Spleen (tissue), 11 donors: ENCODE results near the gene HEXD. TPM values are rescaled to one million over a fixed set of nuclear protein-coding genes. Genes with fewer than 3 reads are reported as not detected.

Experiments
- DNase-seq: peaks from one replicate; pipeline ENCODE4 v3.0.0-alpha.2; 2020
- H3K27ac ChIP-seq, 8 donors: fragments of 200-600 bp; sonication (generic) in 7 of 8; 1 replicate in 4 of 8; 2 replicates in 4 of 8; pipeline versions ENCODE4 v1.5.0 to v1.8.0; 2016 to 2021; ENCODE audit warnings: inconsistent platforms in 4 of 8, mild to moderate bottlenecking in 4 of 8, moderate library complexity in 1 of 8
- H3K27me3 ChIP-seq, 7 donors: fragments of 200-600 bp; sonication (generic) in 6 of 7; replicated peaks in 1 of 7; 1 replicate in 4 of 7; 2 replicates in 3 of 7; pipeline versions ENCODE4 v1.5.0 to v1.8.0; 2016 to 2021; ENCODE audit warnings: inconsistent platforms in 3 of 7, mild to moderate bottlenecking in 1 of 7
- H3K36me3 ChIP-seq, 6 donors: fragments of 200-600 bp; sonication (generic) in 5 of 6; 1 replicate in 4 of 6; 2 replicates in 2 of 6; pipeline versions ENCODE4 v1.5.0 to v1.8.0; 2016 to 2021; ENCODE audit warnings: inconsistent platforms in 2 of 6
- H3K4me1 ChIP-seq, 6 donors: fragments of 200-600 bp; sonication (generic) in 5 of 6; 1 replicate in 3 of 6; 2 replicates in 3 of 6; pipeline versions ENCODE4 v1.5.0 to v1.8.0; 2016 to 2021; ENCODE audit warnings: inconsistent platforms in 3 of 6
- H3K4me3 ChIP-seq, 8 donors: fragments of 200-600 bp; sonication (generic) in 7 of 8; 1 replicate in 4 of 8; 2 replicates in 4 of 8; pipeline versions ENCODE4 v1.5.0 to v1.8.0; 2016 to 2021; ENCODE audit warnings: inconsistent platforms in 4 of 8, mild to moderate bottlenecking in 4 of 8, moderate library complexity in 2 of 8
- H3K9me3 ChIP-seq, 8 donors: fragments of 200-600 bp; sonication (generic) in 7 of 8; 1 replicate in 4 of 8; 2 replicates in 4 of 8; pipeline versions ENCODE4 v1.5.0 to v1.8.0; 2016 to 2021; ENCODE audit warnings: inconsistent platforms in 4 of 8
- POLR2A ChIP-seq, 3 donors: fragments of 450-650 bp; IDR thresholded peaks; one replicate each; pipeline ENCODE4 v1.5.1; 2017; ENCODE audit warnings: antibody characterized with exemption in 3 of 3, mild to moderate bottlenecking in 1 of 3
- POLR2AphosphoS5 ChIP-seq, 3 donors: sonication (generic); formaldehyde crosslinking; IDR thresholded peaks; one replicate each; pipeline ENCODE4 v1.5.1; 2017; ENCODE audit warnings: antibody characterized with exemption in 3 of 3
- WGBS, 5 donors: extraction: QIAGEN DNeasy Blood & Tissue Kit in 3 of 5; methylation state at CpG; one replicate each; pipeline versions ENCODE4 v1.1.5 to v1.1.7; 2013 to 2018; 5-methylcytosine and 5-hydroxymethylcytosine counted together
- intact Hi-C: fragments of 100-400 bp; cut with DNase I; formaldehyde crosslinking; loops from one replicate; pipeline ENCODE4 v1.15.0; 2023; ENCODE audit warnings: low total_unique reads
- polyA plus RNA-seq, 3 donors: library from polyadenylated mRNA; stranded (reverse); fragments of 200-250 nt; gene quantifications; one replicate each; pipeline ENCODE4 v1.2.1, GENCODE V29; 2013
- total RNA-seq, 7 donors: library from RNA; depleted of rRNA in 3 of 7; stranded (reverse); fragments of >200 nt in 3 of 7; fragmentation: NEBNext Ultra II Directional in 4 of 7; extraction: Animal tissue kit (Norgen Biotek cat#: 25700) in 4 of 7; gene quantifications; one replicate each; pipeline versions ENCODE4 v1.1.0 to v1.2.1, GENCODE V29; 2016 to 2021
- TF ChIP-seq, protein P1 (sequence below), 11 experiments: fragments of 200-600 bp in 7 of 11; fragments of 450-650 bp in 4 of 11; sonication (generic) in 4 of 11; IDR thresholded peaks in 8 of 11; conservative IDR thresholded peaks in 3 of 11; 1 replicate in 7 of 11; 2 replicates in 4 of 11; pipeline versions ENCODE4 v1.4.0 to v1.8.0; 2016 to 2021; ENCODE audit warnings: antibody characterized with exemption in 11 of 11, inconsistent platforms in 4 of 11, mild to moderate bottlenecking in 1 of 11
- donor health status: healthy with polysubstance abuse.
- donor health status: DM: no; HTN: no; CAD: no; lungs with moderate emphysema.
- donor health status: DM: no; HTN: no; CAD: no.
- donor health status: Bipolar disorder and iron deficiency.
- donor health status: healthy.
- donor health status: DM: no; HTN: no; CAD: no.
- donor health status: DM: yes; HTN: yes; CAD: no.

Gene HEXD
- total and polyA plus RNA-seq, 10 donors: 62.3 to 272 (median 74.7) TPM

DNA sequence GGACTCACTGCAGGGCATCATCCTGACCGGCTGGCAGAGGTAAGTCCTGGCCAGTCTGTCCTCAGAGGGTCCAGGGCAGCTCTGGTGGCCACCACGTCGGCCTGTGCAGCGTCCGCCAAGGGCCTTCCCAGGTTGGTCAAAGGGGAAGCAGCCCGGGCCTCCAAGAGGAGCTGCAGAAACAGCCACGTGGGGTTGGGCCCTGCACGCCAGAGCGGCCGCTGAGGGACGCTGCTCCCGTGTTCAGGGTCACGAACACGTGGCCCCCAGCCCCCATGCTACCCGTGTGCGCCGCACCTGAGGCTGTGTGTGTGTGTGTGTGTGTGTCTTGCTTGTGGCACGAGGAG is 19.1 kb downstream of the HEXD start:
- intact Hi-C loops: no loop called here
- DNase-seq: no peak
- H3K9me3 ChIP-seq: no peaks in the 10 kb centered on the region
- TF ChIP-seq POLR2AphosphoS5 (IDR thresholded peaks at IDR 0.05): peak; percentile 22 to 72 (median 32)
- no peak for TF ChIP-seq POLR2A (IDR thresholded peaks at IDR 0.05)
- peaks cover 0 to 81% (median 27%) of the 10 kb centered on the region in 6 donors for H3K36me3 ChIP-seq
- H3K27me3 ChIP-seq: no peaks in the 10 kb centered on the region
- no peak overlapping the region for H3K27ac ChIP-seq
- peaks cover 5 to 77% (median 44%) of the 10 kb centered on the region in 6 donors for H3K4me1 ChIP-seq
- no peak overlapping the region for H3K4me3 ChIP-seq
- WGBS, 5 donors: 88 to 97% (median 89%) methylated on average over 13 to 18 of the region's 18 CpGs

DNA sequence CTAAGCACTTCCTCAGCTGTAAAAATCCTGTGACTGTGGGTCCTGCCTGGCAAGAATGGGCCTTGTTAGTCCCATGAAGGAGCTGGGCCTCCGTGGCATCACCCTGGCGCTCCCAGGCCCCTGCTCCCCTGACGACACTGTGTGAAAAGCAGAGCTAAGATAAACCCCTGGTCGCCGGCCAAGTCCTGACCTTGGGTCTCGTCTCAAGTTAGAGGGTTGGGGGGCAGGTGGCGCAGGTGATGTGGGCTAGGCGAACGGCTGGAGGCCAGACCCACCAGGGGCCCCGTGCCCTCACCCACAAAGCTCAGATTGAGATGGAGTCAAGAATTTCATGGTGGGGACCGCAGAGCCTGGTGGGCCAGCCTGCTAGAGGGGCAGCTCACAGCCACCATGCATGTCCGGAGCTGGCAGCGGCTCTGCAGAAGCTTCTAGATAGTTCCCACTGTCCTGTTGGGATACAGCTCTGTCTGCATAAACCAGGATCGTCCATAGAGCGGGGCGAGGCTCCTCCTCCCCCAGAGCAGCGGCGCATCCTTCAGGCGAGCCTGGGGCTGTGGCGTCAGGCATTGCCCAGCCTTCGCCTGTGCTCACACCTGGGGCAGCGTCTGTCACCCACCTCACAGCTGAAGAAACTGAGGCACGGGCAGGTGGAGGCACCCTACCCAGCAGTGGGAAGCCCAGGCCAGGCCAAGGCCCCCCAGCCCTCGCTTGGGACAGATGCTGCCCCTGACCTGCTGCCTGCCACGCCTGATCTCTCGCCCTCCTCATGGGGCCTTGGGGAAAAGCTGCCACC is 20.4 kb downstream of the HEXD start:
- no peaks in the 10 kb centered on the region for H3K27me3 ChIP-seq
- 76 to 95% (median 87%) methylated on average over 10 to 26 of the region's 26 CpGs for WGBS, 5 donors
- TF ChIP-seq POLR2AphosphoS5 (IDR thresholded peaks at IDR 0.05) (peak; percentile 17 to 78 (median 26)), POLR2A (IDR thresholded peaks at IDR 0.05) (no peak)
- H3K4me3 ChIP-seq: no peak overlapping the region
- peaks cover 5 to 85% (median 56%) of the 10 kb centered on the region in 6 donors for H3K4me1 ChIP-seq
- H3K36me3 ChIP-seq: peaks cover 0 to 87% (median 40%) of the 10 kb centered on the region in 6 donors
- H3K27ac ChIP-seq: peak overlapping the region in 1 of 8 donors; percentile 82
- H3K9me3 ChIP-seq: no peaks in the 10 kb centered on the region
- intact Hi-C loops: no loop called here
- peak; percentile 75 for DNase-seq

DNA sequence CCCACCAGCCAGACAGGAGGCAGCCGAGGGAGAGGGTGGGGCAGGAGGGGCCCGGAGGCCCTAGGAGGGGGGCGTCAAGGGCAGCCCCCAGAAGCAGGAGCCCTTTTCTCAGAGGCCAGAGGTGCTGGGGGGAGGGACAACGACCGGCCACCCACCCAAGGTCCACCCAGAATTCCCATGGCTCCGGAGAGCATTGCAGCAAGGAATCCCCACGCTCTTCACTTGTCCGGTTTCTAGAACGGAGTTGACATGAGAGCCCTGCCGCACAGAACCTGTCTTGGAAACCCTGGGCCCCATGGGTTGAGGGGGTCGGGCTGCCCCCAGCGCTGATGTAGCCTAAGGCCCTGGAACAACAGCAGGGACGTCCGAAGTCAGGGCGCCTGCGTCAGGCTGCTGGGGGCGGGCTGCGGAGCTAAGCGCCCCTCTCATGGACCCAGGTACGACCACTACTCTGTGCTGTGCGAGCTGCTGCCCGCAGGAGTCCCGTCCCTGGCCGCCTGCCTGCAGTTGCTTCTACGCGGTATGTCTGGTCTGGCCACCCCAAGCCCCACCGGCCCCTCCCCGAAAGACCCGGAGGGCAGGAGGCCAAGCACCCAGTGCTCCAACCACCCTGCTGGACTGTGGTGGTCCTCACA is 21.2 kb downstream of the HEXD start:
- Histone ChIP-seq H3K36me3 (peaks cover 0 to 87% (median 47%) of the 10 kb centered on the region in 6 donors), H3K4me1 (peaks cover 7 to 85% (median 56%) of the 10 kb centered on the region in 6 donors), H3K4me3 (no peak overlapping the region), H3K27me3 (no peaks in the 10 kb centered on the region), H3K27ac (peak overlapping the region in 3 of 8 donors; percentile 4 to 82 (median 74)), H3K9me3 (no peaks in the 10 kb centered on the region)
- TF ChIP-seq POLR2A (IDR thresholded peaks at IDR 0.05): no peak
- TF ChIP-seq, protein P1, sequence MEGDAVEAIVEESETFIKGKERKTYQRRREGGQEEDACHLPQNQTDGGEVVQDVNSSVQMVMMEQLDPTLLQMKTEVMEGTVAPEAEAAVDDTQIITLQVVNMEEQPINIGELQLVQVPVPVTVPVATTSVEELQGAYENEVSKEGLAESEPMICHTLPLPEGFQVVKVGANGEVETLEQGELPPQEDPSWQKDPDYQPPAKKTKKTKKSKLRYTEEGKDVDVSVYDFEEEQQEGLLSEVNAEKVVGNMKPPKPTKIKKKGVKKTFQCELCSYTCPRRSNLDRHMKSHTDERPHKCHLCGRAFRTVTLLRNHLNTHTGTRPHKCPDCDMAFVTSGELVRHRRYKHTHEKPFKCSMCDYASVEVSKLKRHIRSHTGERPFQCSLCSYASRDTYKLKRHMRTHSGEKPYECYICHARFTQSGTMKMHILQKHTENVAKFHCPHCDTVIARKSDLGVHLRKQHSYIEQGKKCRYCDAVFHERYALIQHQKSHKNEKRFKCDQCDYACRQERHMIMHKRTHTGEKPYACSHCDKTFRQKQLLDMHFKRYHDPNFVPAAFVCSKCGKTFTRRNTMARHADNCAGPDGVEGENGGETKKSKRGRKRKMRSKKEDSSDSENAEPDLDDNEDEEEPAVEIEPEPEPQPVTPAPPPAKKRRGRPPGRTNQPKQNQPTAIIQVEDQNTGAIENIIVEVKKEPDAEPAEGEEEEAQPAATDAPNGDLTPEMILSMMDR (IDR thresholded peaks at IDR 0.05 in 8 of 11, conservative IDR thresholded peaks at IDR 0.05 in 3 of 11): no peak
- TF ChIP-seq POLR2AphosphoS5 (IDR thresholded peaks at IDR 0.05): no peak
- intact Hi-C loops: no loop called here
- 87 to 94% (median 92%) methylated on average over 14 to 29 of the region's 29 CpGs for WGBS, 5 donors
- DNase-seq: peak; percentile 78

DNA sequence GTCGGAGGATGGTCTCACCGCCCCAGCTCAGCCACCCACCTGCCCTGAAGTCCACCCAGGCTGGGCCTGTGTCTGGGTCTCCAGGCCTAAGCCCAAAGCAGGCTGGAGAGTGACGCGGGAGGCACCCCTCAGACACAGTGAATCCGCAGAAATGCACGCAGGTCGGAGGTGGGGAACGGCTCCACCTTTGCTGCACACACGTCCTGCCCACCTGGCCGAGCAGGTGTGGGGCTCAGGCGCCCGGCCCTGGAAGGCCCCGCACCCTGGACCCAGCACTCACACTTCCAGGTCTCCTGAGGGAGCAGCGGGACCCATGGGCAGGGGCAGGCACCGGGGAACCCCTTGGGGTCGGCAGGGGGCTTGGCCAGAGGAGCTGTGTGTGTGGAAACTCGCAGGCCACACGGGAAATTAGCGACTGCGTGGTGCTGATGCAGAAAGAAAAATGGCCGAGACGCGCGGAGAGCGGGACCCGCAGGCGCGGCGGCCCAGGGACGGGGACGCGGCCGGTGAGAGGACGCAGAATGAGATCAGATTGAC is 21.8 kb downstream of the HEXD start:
- intact Hi-C loops: no loop called here
- peak; percentile 80 for DNase-seq
- 93 to 97% (median 94%) methylated on average over 30 to 34 of the region's 34 CpGs for WGBS, 5 donors
- Histone ChIP-seq H3K36me3 (peaks cover 0 to 89% (median 53%) of the 10 kb centered on the region in 6 donors), H3K27me3 (no peaks in the 10 kb centered on the region), H3K9me3 (no peaks in the 10 kb centered on the region), H3K4me1 (peaks cover 11 to 85% (median 56%) of the 10 kb centered on the region in 6 donors), H3K27ac (peak overlapping the region in 7 of 8 donors; percentile 4 to 82 (median 69)), H3K4me3 (peak overlapping the region in 1 of 8 donors; percentile 42)
- TF ChIP-seq POLR2AphosphoS5 (IDR thresholded peaks at IDR 0.05) (peak; percentile 25 to 80 (median 37)), POLR2A (IDR thresholded peaks at IDR 0.05) (no peak)

DNA sequence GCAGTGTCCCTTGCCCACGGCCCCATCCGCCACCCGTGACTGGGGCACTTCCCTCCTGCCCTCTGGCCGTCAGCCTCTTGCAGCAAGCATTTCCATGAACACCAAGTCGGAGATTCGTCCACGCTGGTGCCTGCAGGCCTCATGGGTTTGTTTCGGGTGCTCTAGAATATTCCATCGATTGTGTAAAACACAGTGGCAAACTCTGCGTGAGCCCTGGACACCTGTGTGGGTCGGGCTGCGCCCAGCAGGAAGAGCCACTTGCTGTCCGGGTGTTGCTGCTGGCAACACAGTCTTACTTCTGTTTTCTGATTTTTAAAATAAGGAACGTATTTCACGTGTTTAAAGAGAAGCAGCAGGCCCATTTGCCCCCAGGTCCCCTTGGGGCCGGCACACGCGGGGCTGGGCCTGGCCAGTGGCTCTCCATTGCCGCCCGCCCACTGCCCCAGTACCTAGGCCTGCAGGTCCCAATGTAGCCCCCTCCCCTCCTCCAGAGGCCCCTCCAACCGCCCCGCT is 22.4 kb downstream of the HEXD start:
- TF ChIP-seq, protein P1 (IDR thresholded peaks at IDR 0.05 in 8 of 11, conservative IDR thresholded peaks at IDR 0.05 in 3 of 11): no peak
- TF ChIP-seq POLR2A (IDR thresholded peaks at IDR 0.05) (no peak), POLR2AphosphoS5 (IDR thresholded peaks at IDR 0.05) (peak; percentile 49 to 71 (median 69))

More for the DNA sequence above, 22.4 kb downstream of the HEXD start:
- no peaks in the 10 kb centered on the region for H3K9me3 ChIP-seq
- H3K4me3 ChIP-seq: peak overlapping the region in 1 of 8 donors; percentile 42
- WGBS, 5 donors: 41 to 56% (median 55%) methylated on average over 22 of the region's 22 CpGs
- peak; percentile 85 for DNase-seq
- peaks cover 0 to 90% (median 58%) of the 10 kb centered on the region in 6 donors for H3K36me3 ChIP-seq
- H3K4me1 ChIP-seq: peaks cover 17 to 85% (median 58%) of the 10 kb centered on the region in 6 donors
- H3K27me3 ChIP-seq: no peaks in the 10 kb centered on the region
- intact Hi-C loops: no loop called here
- peak overlapping the region; percentile 4 to 82 (median 60) for H3K27ac ChIP-seq
